Osteocyte (in vitro differentiated cells): ENCODE measurements around the gene GFM2. TPM values are rescaled to one million over a fixed set of nuclear protein-coding genes. Genes with fewer than 3 reads are reported as not detected.

ENCODE experiments used
- DNase-seq: peaks from one replicate; pipeline ENCODE4 v3.0.0; 2021; ENCODE audit warnings: mixed read lengths; ENCODE audit not compliant: unreplicated experiment; ENCODE audit errors: extremely low spot score
- H3K27ac Mint-ChIP-seq: one replicate; pipeline ENCODE4 v1.8.0; 2021; ENCODE audit warnings: mild to moderate bottlenecking, mixed read lengths; ENCODE audit not compliant: unreplicated experiment
- H3K27me3 Mint-ChIP-seq: one replicate; pipeline ENCODE4 v1.8.0; 2021; ENCODE audit warnings: mixed read lengths; ENCODE audit not compliant: unreplicated experiment
- H3K36me3 Mint-ChIP-seq: one replicate; pipeline ENCODE4 v1.8.0; 2021; ENCODE audit warnings: mixed read lengths; ENCODE audit not compliant: unreplicated experiment
- H3K4me1 Mint-ChIP-seq: one replicate; pipeline ENCODE4 v1.8.0; 2021; ENCODE audit warnings: mixed read lengths; ENCODE audit not compliant: unreplicated experiment
- H3K4me3 Mint-ChIP-seq: one replicate; pipeline ENCODE4 v1.8.0; 2021; ENCODE audit warnings: mild to moderate bottlenecking, moderate library complexity, mixed read lengths; ENCODE audit not compliant: unreplicated experiment
- H3K9me3 Mint-ChIP-seq: one replicate; pipeline ENCODE4 v1.8.0; 2021; ENCODE audit warnings: mixed read lengths; ENCODE audit not compliant: unreplicated experiment
- CTCF ChIP-seq: fragments of 200-600 bp; sonication (generic); IDR thresholded peaks from 2 replicates; pipeline ENCODE4 v1.5.0; 2021; ENCODE audit warnings: antibody characterized with exemption, mild to moderate bottlenecking, moderate library complexity
- total RNA-seq: library from RNA; stranded (reverse); gene quantifications from 2 replicates; pipeline ENCODE4 v1.2.1, GENCODE V29; 2021

The GFM2 gene
- total RNA-seq, 1 donor from 2014 or later = 21.6 TPM

GRCh38 chr5:74772359-74772758, 5.4 kb upstream of the GFM2 start:
- TF ChIP-seq CTCF = no peak
- no peak overlapping the region for H3K4me3 Mint-ChIP-seq
- H3K36me3 Mint-ChIP-seq = peaks cover 33% of the 10 kb centered on the region
- peaks cover 7% of the 10 kb centered on the region for H3K4me1 Mint-ChIP-seq
- H3K9me3 Mint-ChIP-seq = no peaks in the 10 kb centered on the region
- H3K27ac Mint-ChIP-seq = no peak overlapping the region
- DNase-seq = no peak
- H3K27me3 Mint-ChIP-seq = no peaks in the 10 kb centered on the region

GRCh38 chr5:74767579-74767913, 629 bp upstream of the GFM2 start:
- H3K4me3 Mint-ChIP-seq = peak overlapping the region; percentile 100
- H3K4me1 Mint-ChIP-seq = peaks cover 25% of the 10 kb centered on the region
- H3K27me3 Mint-ChIP-seq = no peaks in the 10 kb centered on the region
- DNase-seq = no peak
- no peak for TF ChIP-seq CTCF
- no peaks in the 10 kb centered on the region for H3K9me3 Mint-ChIP-seq
- H3K36me3 Mint-ChIP-seq = peaks cover 25% of the 10 kb centered on the region
- H3K27ac Mint-ChIP-seq = peak overlapping the region; percentile 98

GRCh38 chr5:74766418-74766848, 484 bp downstream of the GFM2 start:
- peak overlapping the region; percentile 98 for H3K27ac Mint-ChIP-seq
- peak overlapping the region; percentile 100 for H3K4me3 Mint-ChIP-seq
- DNase-seq = no peak
- H3K9me3 Mint-ChIP-seq = no peaks in the 10 kb centered on the region
- H3K36me3 Mint-ChIP-seq = peaks cover 22% of the 10 kb centered on the region
- peak; percentile 51 for TF ChIP-seq CTCF
- H3K27me3 Mint-ChIP-seq = no peaks in the 10 kb centered on the region
- H3K4me1 Mint-ChIP-seq = peaks cover 25% of the 10 kb centered on the region

GRCh38 chr5:74765929-74766328, 988 bp downstream of the GFM2 start:
- H3K27ac Mint-ChIP-seq = no peak overlapping the region
- DNase-seq = no peak
- H3K4me1 Mint-ChIP-seq = peaks cover 25% of the 10 kb centered on the region
- H3K27me3 Mint-ChIP-seq = no peaks in the 10 kb centered on the region
- TF ChIP-seq CTCF = no peak
- peaks cover 22% of the 10 kb centered on the region for H3K36me3 Mint-ChIP-seq
- H3K9me3 Mint-ChIP-seq = no peaks in the 10 kb centered on the region
- H3K4me3 Mint-ChIP-seq = peak overlapping the region; percentile 100

- H3K9me3 Mint-ChIP-seq = no peaks in the 10 kb centered on the region
- TF ChIP-seq CTCF = no peak
- peak overlapping the region; percentile 64 for H3K4me3 Mint-ChIP-seq
- DNase-seq = no peak
- H3K27ac Mint-ChIP-seq = peak overlapping the region; percentile 19
- peaks cover 25% of the 10 kb centered on the region for H3K4me1 Mint-ChIP-seq
- H3K36me3 Mint-ChIP-seq = peaks cover 21% of the 10 kb centered on the region
- no peaks in the 10 kb centered on the region for H3K27me3 Mint-ChIP-seq
Observed at GRCh38 chr5:74765201-74765600, 1.7 kb downstream of the GFM2 start.
